ENCODE results near the gene PCYT1A. TPM values are rescaled to one million over a fixed set of nuclear protein-coding genes. Genes with fewer than 3 reads are reported as not detected.
"Not testable (repeated sequence)": the region's sequence is repeated elsewhere in the genome, so short reads cannot be mapped to it uniquely, and the experiment has no call there.

Gene PCYT1A
- total RNA-seq, 1 donor from 2014 or later, result 30.2 TPM

DNA sequence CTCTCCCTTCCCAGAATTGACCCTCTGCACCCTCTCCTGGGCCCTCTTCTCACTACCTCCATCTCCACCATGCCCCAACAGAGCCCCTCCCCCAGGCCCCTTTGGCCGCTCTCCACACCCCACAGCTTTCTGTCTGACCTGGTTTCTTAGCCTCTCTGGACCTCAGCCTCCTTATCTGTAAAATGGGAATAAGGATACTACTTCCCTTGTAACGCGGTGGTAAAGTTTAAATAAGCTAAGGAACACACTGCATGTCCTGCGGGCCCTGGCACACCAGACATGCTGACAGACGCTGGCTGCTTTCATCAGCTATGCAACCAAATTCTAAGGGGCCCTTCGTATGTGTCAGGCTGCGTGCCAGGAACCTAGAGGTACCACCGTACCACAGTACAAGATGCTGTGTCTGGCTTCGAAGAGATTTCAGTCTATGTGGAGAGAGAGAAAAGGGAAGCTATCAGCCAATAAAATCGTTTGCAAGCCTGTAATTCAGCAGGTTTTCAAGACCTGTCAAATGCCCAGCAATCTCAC is 72.0 kb downstream of the PCYT1A start:
- Mint-ChIP-seq H3K27me3 (ENCODE audit: low read depth) (no peaks in the 10 kb centered on the region), H3K36me3 (ENCODE audit: low read depth) (no peaks in the 10 kb centered on the region), H3K4me3 (no peak overlapping the region), H3K27ac (ENCODE audit: unreplicated experiment) (peak overlapping the region; percentile 20), H3K9me3 (no peaks in the 10 kb centered on the region), H3K4me1 (peaks cover 39% of the 10 kb centered on the region)
- DNase-seq (ENCODE audit: low read depth, low spot score), result no peak
- TF ChIP-seq, protein P1, sequence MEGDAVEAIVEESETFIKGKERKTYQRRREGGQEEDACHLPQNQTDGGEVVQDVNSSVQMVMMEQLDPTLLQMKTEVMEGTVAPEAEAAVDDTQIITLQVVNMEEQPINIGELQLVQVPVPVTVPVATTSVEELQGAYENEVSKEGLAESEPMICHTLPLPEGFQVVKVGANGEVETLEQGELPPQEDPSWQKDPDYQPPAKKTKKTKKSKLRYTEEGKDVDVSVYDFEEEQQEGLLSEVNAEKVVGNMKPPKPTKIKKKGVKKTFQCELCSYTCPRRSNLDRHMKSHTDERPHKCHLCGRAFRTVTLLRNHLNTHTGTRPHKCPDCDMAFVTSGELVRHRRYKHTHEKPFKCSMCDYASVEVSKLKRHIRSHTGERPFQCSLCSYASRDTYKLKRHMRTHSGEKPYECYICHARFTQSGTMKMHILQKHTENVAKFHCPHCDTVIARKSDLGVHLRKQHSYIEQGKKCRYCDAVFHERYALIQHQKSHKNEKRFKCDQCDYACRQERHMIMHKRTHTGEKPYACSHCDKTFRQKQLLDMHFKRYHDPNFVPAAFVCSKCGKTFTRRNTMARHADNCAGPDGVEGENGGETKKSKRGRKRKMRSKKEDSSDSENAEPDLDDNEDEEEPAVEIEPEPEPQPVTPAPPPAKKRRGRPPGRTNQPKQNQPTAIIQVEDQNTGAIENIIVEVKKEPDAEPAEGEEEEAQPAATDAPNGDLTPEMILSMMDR (conservative IDR thresholded peaks at IDR 0.05), result no peak

DNA sequence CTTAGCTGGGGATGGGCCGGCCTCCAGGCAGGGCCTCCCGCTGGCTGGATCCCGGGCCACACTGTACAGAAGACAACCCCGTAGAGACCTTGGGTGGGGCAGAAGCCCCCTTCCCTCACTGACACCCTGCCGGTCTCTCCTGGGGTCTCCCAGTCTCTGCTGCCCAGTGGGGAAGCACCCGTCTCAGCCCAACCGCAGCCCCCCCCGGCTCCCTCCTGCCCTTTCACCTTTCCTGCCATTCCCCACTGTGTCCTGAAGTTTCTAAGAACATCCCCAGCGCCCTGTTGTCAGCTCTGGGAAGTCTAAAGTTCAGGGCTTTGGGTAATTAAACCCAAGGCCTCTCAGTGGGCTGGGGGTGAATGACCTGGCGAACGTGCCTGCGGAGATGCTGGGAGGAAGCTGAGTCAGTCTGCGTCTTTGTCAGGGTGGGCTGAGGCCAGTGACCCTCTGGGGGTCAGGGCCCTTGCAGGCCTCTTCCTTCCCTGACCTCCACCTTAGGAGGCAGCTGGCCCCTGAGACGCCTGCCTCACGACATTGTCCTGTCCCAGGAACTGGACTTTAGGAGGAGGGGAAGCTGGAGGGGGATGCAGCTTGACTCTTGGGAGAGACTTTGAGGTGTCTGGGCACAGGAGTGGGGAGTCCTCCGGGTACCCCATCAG is 72.6 kb downstream of the PCYT1A start:
- peaks cover 39% of the 10 kb centered on the region for H3K4me1 Mint-ChIP-seq
- TF ChIP-seq, protein P1 (conservative IDR thresholded peaks at IDR 0.05), result no peak
- H3K4me3 Mint-ChIP-seq, result no peak overlapping the region
- H3K27me3 Mint-ChIP-seq (ENCODE audit: low read depth), result no peaks in the 10 kb centered on the region
- no peaks in the 10 kb centered on the region for H3K36me3 Mint-ChIP-seq (ENCODE audit: low read depth)
- DNase-seq (ENCODE audit: low read depth, low spot score), result no peak
- H3K9me3 Mint-ChIP-seq, result no peaks in the 10 kb centered on the region
- no peak overlapping the region for H3K27ac Mint-ChIP-seq (ENCODE audit: unreplicated experiment)

DNA sequence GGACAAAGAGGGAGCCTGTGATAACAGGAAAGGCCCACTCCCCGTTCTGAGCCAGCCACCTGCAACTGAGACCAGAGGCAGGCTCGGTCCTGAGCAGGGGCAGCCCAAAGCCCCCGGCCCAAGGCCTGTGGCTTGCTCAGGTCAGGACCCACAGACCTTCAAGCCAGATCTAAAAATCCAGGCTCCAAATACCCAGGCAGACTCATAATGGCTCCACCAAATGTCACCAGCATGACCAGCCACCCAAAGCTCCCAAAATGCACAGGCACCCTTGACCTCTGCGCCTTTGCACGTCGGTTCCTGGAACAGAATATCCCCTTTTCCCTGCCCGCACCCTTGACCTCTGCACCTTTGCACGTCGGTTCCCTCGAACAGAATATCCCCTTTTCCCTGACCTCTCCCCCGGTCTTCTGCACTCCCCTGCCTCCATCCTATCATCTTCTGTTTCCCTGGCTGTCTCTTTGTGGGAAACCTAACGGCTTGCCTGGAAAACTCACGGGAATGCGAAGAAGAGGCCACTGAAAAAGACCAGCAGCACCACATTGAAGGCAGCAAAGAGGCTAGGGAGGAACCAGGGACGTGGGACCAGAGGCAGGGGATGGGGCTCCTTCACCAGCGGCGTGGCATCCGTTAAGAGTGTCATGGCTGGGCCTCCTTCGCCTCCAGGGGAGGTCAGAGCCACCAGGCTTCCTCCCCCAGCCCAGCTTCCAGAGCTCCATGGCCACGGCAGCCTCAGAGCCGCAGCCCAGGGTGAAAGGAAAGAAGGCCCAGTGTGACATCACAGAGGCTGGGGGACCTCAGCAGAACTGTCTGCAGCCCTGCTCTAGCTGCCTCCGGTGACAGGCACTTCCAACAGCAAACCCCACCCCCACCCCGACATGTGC is 76.6 kb downstream of the PCYT1A start, which contains the start of gene ZDHHC19:
ZDHHC19 (minus strand) TSS at position 728 of the 884 bp plus-strand sequence; CDS start at position 643, 85 bp downstream.
- H3K9me3 Mint-ChIP-seq, result no peaks in the 10 kb centered on the region
- TF ChIP-seq, protein P1 (conservative IDR thresholded peaks at IDR 0.05), result no peak
- no peak within 1 kb of the TSS for H3K27ac Mint-ChIP-seq (ENCODE audit: unreplicated experiment)
- no peak for DNase-seq (ENCODE audit: low read depth, low spot score)
- peaks cover 5% of the 10 kb centered on the region for H3K27me3 Mint-ChIP-seq (ENCODE audit: low read depth)
- peaks cover 28% of the 10 kb centered on the region for H3K4me1 Mint-ChIP-seq
- H3K36me3 Mint-ChIP-seq (ENCODE audit: low read depth), result no peaks in the 10 kb centered on the region
- H3K4me3 Mint-ChIP-seq, result no peak within 1 kb of the TSS

DNA sequence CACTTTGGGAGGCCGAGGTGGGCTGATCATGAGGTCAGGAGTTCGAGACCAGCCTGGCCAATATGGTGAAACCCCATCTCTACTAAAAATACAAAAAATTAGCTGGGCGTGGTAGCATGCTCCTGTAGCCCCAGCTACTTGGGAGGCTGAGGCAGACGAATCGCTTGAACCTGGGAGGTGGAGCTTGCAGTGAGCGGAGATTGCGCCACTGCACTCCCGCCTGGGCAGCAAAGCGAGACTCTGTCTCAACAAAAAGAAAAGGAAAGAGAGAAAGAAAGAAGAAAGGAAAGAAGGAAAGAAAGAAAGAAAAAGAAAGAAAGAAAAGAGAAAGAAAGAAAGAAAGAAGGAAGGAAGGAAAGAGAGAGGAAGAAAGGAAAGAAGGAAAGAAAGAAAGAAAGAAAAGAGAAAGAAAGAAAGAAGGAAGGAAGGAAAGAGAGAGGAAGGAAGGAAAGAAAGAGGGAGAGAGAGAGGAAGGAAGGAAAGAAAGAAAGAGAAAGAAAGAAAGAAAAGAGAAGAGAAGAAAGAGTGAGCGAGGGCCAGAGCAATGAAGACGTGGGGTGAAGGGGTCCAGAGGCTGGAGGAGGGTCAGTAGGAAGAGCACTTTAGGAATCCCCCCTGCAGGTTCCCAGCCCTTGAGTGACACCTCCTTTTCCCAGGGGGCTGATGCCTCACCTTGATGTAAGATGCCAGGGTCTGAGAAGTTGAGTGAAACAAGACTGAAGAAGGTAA is 77.4 kb downstream of the PCYT1A start:
- not testable (repeated sequence) for DNase-seq (ENCODE audit: low read depth, low spot score); H3K4me3 Mint-ChIP-seq; H3K9me3 Mint-ChIP-seq; H3K27me3 Mint-ChIP-seq (ENCODE audit: low read depth); H3K36me3 Mint-ChIP-seq (ENCODE audit: low read depth); H3K27ac Mint-ChIP-seq (ENCODE audit: unreplicated experiment)
- peaks cover 20% of the 10 kb centered on the region for H3K4me1 Mint-ChIP-seq

DNA sequence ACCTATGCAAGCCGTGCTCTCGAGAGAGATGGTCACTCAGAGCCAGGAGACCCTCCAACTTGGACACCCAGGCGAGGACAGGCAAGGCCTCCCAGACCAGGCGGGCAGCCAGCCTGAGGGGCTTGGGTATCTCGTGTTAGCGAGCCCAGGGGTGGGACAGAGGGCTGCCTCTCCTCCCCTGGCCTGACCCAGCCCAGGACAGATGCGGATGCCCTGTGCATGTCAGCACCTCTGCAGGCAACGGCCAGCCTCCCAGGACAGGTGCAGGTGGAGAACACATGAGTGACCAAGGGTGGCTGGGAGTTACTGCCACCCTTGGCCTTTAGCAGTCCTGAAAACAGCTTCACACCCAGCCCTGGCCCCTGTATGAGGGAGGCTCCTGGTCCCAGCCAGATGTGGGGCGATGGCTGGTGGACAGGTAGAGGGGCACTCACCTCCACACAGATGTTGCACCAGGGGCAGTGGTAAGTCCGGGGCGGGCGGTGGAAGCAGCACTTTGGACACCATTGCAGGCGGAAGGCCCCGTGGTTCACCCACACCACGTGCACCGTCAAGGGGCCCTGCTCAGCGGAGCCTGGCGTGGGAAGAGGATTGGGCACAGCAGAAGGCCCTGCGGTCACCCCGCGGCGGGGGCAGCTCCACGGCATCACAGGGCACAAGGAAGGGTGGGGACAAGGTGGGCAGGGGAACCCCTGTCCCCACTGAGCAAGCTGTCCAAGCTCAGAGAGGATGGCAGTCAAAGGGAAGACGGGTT is 78.4 kb downstream of the PCYT1A start:
- Mint-ChIP-seq H3K4me3 (no peak overlapping the region), H3K4me1 (peaks cover 10% of the 10 kb centered on the region), H3K9me3 (no peaks in the 10 kb centered on the region), H3K36me3 (ENCODE audit: low read depth) (no peaks in the 10 kb centered on the region), H3K27me3 (ENCODE audit: low read depth) (peaks cover 11% of the 10 kb centered on the region), H3K27ac (ENCODE audit: unreplicated experiment) (no peak overlapping the region)
- TF ChIP-seq, protein P1 (conservative IDR thresholded peaks at IDR 0.05), result no peak
- no peak for DNase-seq (ENCODE audit: low read depth, low spot score)

Measured in neural crest cell (in vitro differentiated cells).